ENCODE data around the gene SOCS2. TPM values are rescaled to one million over a fixed set of nuclear protein-coding genes. Genes with fewer than 3 reads are reported as not detected.
A peak's percentile ranks its signal among the peaks of the same experiment; 100 is the strongest.

SOCS2 gene, protein sequence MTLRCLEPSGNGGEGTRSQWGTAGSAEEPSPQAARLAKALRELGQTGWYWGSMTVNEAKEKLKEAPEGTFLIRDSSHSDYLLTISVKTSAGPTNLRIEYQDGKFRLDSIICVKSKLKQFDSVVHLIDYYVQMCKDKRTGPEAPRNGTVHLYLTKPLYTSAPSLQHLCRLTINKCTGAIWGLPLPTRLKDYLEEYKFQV
- total RNA-seq (2014; rRNA removed; shearing (Covaris generic); ENCODE audit: low replicate concordance): not detected in 2 replicates

DNA sequence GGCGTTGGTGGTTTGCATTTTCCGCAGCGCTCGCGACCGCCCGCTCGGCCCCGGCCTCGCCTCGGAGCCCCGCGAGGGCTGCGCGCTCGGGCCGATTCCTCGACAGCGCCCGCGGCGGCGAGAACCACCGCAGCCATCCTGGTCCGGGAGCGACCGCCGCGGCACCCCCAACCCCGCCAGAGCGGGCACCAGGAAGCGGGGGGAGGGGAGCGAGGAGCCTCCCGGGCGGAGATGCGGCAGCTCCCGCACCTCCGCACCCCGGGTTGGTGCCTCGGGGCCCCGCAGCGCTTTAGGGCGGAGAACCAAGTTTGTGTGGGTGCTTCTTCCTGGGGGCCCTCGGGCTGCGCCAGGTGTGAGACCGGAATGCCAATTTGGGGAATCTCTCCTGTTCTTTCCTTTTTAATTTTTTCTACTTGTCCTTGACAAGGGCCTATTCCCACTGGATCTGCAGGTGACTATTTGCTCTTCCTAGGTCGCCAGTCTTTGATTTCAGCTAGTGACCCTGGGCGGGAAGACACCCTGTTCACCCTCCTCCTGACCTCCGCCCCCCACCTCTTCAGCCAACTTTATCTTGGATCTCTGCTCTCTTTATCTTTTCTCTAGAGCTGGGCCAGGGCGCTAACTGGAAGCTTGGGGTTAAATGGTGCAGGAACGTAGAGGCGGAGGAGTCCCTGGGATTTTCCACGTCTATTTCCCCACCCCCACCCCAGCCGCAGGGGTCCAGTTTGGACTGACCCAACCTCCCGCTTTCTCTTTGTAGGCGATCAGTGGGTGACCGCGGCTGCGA, at the start of gene SOCS2:
TSS of gene SOCS2 (plus strand) at position 751 of the 787 bp plus-strand sequence. CDS start 223 bp downstream, outside the sequence.
- no peak for DNase-seq
- Histone ChIP-seq H3K36me3 (ENCODE audit: insufficient read depth, low read length) (no peaks in the 10 kb centered on the region), H3K4me1 (ENCODE audit: low read length) (peaks cover 25% of the 10 kb centered on the region), H3K27ac (ENCODE audit: low read length) (no peak within 1 kb of the TSS), H3K9ac (ENCODE audit: low read length) (no peak within 1 kb of the TSS), H4K20me1 (ENCODE audit: insufficient read depth, low read depth, low read length) (peaks cover 3% of the 10 kb centered on the region; the same call in 1 of the 2 replicates), H3K4me2 (ENCODE audit: low read depth, low read length, poor library complexity, severe bottlenecking) (peak within 1 kb of the TSS; percentile 61), H2AFZ (ENCODE audit: low read length) (no peak within 1 kb of the TSS), H3K9me2 (replicated peaks; ENCODE audit: insufficient read depth, low read length) (no peaks in the 10 kb centered on the region), H3K4me3 (ENCODE audit: low read length) (peak within 1 kb of the TSS; percentile 47; the same call in 1 of the 2 replicates), H3K27me3 (ENCODE audit: low read length) (no peaks in the 10 kb centered on the region), H3K9me3 (ENCODE audit: low read length) (no peaks in the 10 kb centered on the region), H3K79me2 (ENCODE audit: low read length) (no peaks in the 10 kb centered on the region)

DNA sequence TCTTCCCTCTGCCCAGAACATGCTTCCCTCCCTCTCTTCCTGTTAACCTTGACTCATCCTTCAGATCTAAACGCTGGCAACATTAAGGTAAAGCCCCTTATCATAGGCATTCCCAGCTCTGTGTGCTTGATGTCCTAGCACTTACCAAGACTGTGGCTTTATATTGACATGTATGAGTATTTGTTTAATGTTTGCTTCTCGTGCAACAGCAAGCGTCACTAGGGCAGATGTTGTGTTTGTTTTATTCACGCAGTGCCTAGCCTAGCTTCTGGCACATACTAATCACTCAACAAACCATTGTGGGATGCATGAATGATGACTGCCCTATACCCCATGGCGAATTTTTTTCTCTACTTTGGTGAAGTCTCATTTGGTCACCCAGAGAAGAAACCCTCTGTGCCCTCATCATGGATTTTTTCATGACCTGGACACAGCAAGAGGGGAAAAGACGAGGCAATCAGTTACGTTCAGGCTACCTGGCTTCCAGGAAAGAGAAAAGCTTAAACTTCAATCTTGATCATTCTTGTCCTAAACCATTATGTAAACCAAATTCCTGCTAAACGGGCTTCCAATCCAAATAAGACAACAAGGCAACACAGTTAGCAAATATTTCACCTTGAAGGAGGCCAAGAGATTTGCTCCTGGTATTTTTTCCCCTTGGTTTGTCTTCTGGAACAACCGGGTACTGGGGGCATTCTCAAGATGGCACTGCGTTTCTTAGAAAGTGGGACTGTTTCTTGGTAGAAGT, 47.9 kb upstream of the SOCS2 start:
- no peaks in the 10 kb centered on the region for H3K36me3 ChIP-seq (ENCODE audit: insufficient read depth, low read length)
- no peaks in the 10 kb centered on the region for H4K20me1 ChIP-seq (ENCODE audit: insufficient read depth, low read depth, low read length)
- H3K4me2 ChIP-seq (ENCODE audit: low read depth, low read length, poor library complexity, severe bottlenecking): no peak overlapping the region
- H3K9me2 ChIP-seq (replicated peaks; ENCODE audit: insufficient read depth, low read length): no peaks in the 10 kb centered on the region
- H3K4me3 ChIP-seq (ENCODE audit: low read length): no peak overlapping the region
- no peaks in the 10 kb centered on the region for H3K79me2 ChIP-seq (ENCODE audit: low read length)
- DNase-seq: no peak
- no peak overlapping the region for H3K27ac ChIP-seq (ENCODE audit: low read length)
- H3K27me3 ChIP-seq (ENCODE audit: low read length): no peaks in the 10 kb centered on the region
- H3K4me1 ChIP-seq (ENCODE audit: low read length): no peaks in the 10 kb centered on the region
- no peak overlapping the region for H3K9ac ChIP-seq (ENCODE audit: low read length)
- no peaks in the 10 kb centered on the region for H3K9me3 ChIP-seq (ENCODE audit: low read length)
- H2AFZ ChIP-seq (ENCODE audit: low read length): no peak overlapping the region

DNA sequence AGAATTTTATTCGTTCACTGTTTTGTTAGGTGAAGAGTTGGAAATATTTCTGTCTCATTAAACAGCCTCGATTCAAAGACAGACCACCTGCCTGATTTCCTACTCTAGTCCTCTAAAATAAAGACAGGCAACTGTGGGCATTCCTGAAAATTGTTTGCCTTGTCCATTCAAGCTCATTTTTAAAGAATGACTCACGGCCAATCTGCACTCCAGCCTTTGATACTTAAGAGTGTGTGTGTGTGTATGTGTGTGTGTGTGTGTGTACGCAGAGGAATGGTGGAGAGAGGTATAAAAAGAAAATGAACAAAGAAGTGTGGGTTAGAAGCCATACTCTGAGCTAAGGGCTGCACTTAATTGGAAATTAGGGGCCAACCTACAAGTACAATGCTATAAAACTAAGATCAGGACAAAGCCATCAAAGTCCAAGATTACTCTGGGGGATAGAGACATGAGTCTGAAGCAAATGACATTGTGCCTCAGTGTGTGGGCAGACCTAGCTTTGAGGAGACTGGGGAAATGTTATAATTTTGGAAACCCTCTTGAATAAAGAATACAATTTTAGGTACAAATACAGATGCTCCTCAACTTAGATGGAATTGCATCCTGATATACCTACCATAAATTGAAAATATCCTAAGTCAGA, 45.6 kb upstream of the SOCS2 start:
- Histone ChIP-seq H3K4me3 (ENCODE audit: low read length) (no peak overlapping the region), H3K27me3 (ENCODE audit: low read length) (no peaks in the 10 kb centered on the region), H4K20me1 (ENCODE audit: insufficient read depth, low read depth, low read length) (no peaks in the 10 kb centered on the region), H3K9me3 (ENCODE audit: low read length) (no peaks in the 10 kb centered on the region), H3K9me2 (replicated peaks; ENCODE audit: insufficient read depth, low read length) (no peaks in the 10 kb centered on the region), H2AFZ (ENCODE audit: low read length) (no peak overlapping the region), H3K4me1 (ENCODE audit: low read length) (no peaks in the 10 kb centered on the region), H3K36me3 (ENCODE audit: insufficient read depth, low read length) (no peaks in the 10 kb centered on the region), H3K9ac (ENCODE audit: low read length) (no peak overlapping the region), H3K79me2 (ENCODE audit: low read length) (no peaks in the 10 kb centered on the region), H3K27ac (ENCODE audit: low read length) (no peak overlapping the region), H3K4me2 (ENCODE audit: low read depth, low read length, poor library complexity, severe bottlenecking) (no peak overlapping the region)
- DNase-seq: no peak

DNA sequence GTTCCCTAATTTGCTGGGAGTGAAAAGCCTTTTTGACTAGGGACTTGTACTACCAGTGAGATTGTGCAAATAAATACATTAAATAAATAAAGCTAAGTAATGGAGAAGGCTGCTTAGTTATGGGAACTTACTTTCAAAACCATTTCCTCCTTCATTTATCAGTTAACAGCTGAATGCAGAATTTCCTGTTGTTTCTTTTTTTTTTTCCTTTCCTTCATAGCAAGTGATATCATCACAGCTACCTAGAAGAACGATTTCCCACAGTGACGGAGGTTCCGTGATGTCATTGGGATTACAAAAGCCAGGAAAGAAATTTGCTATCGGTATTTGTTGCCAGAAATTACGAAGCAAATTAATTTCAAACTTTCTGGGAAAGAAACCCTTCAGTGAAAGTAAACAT, 42.1 kb upstream of the SOCS2 start:
- H3K4me1 ChIP-seq (ENCODE audit: low read length): no peaks in the 10 kb centered on the region
- no peak overlapping the region for H3K9ac ChIP-seq (ENCODE audit: low read length)
- H3K9me2 ChIP-seq (replicated peaks; ENCODE audit: insufficient read depth, low read length): no peaks in the 10 kb centered on the region
- H2AFZ ChIP-seq (ENCODE audit: low read length): no peak overlapping the region
- no peak for DNase-seq
- no peaks in the 10 kb centered on the region for H3K79me2 ChIP-seq (ENCODE audit: low read length)
- H3K36me3 ChIP-seq (ENCODE audit: insufficient read depth, low read length): no peaks in the 10 kb centered on the region
- no peak overlapping the region for H3K4me2 ChIP-seq (ENCODE audit: low read depth, low read length, poor library complexity, severe bottlenecking)
- H4K20me1 ChIP-seq (ENCODE audit: insufficient read depth, low read depth, low read length): no peaks in the 10 kb centered on the region
- H3K4me3 ChIP-seq (ENCODE audit: low read length): no peak overlapping the region
- H3K27ac ChIP-seq (ENCODE audit: low read length): no peak overlapping the region
- H3K9me3 ChIP-seq (ENCODE audit: low read length): no peaks in the 10 kb centered on the region
- no peaks in the 10 kb centered on the region for H3K27me3 ChIP-seq (ENCODE audit: low read length)

DNA sequence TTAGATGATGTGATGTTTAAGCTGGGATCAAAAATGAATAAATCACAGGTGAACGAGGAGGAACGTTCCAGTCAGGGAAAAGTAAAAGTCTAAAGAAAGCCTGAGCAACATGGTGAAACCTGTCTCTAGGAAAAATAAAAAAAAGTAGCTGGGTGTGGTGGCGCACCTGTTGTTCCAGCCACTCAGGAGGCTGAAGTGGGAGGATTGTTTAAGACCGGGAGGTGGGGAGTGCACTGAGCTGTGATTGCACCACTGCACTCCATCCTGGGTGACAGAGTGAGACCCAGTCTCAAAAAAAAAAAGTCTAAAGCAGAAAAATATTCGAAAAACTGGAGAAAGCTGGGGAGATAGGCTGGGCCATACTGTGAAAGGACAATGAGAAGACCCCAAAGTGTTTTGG, 39.2 kb upstream of the SOCS2 start:
- Histone ChIP-seq H3K4me1 (ENCODE audit: low read length) (peaks cover 11% of the 10 kb centered on the region), H4K20me1 (ENCODE audit: insufficient read depth, low read depth, low read length) (no peaks in the 10 kb centered on the region), H3K4me3 (ENCODE audit: low read length) (no peak overlapping the region), H3K27me3 (ENCODE audit: low read length) (no peaks in the 10 kb centered on the region), H2AFZ (ENCODE audit: low read length) (no peak overlapping the region), H3K9me3 (ENCODE audit: low read length) (no peaks in the 10 kb centered on the region), H3K9ac (ENCODE audit: low read length) (no peak overlapping the region), H3K9me2 (replicated peaks; ENCODE audit: insufficient read depth, low read length) (no peaks in the 10 kb centered on the region), H3K79me2 (ENCODE audit: low read length) (no peaks in the 10 kb centered on the region), H3K27ac (ENCODE audit: low read length) (no peak overlapping the region), H3K4me2 (ENCODE audit: low read depth, low read length, poor library complexity, severe bottlenecking) (no peak overlapping the region), H3K36me3 (ENCODE audit: insufficient read depth, low read length) (no peaks in the 10 kb centered on the region)
- DNase-seq: no peak

DNA sequence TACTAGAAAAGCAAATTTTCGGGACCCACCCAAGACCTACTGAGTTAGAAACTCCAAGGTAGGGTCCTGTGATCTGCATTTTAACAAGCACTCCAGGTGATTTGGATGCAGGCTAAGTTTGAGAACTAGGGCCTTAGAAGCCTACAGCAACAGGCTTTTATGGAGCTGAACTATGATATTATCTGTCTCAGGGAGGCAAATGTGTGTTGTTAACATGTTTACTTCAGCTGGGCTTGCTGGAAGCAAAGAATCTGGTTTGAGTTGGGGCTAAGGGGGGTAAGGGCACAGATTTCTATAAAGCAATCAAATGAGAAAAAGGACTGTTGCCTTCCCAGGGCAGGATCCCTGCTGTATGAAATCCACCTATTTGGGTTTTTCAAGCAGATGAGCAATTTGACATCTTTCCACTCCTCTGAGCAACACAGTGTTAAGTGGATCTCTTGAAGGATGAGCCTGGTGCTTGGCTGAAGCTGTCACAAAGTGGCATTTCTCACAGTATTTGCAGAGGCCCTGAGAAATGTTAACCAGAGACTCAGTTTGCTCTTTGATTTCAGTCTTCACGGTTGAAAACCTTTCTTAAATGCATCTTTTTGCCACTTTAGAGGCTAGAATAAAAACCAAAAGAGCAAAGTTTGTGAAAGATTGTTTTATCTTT, 36.2 kb upstream of the SOCS2 start:
- Histone ChIP-seq H2AFZ (ENCODE audit: low read length) (no peak overlapping the region), H4K20me1 (ENCODE audit: insufficient read depth, low read depth, low read length) (no peaks in the 10 kb centered on the region), H3K9ac (ENCODE audit: low read length) (no peak overlapping the region), H3K79me2 (ENCODE audit: low read length) (no peaks in the 10 kb centered on the region), H3K4me1 (ENCODE audit: low read length) (peaks cover 11% of the 10 kb centered on the region), H3K4me2 (ENCODE audit: low read depth, low read length, poor library complexity, severe bottlenecking) (no peak overlapping the region), H3K9me2 (replicated peaks; ENCODE audit: insufficient read depth, low read length) (no peaks in the 10 kb centered on the region), H3K36me3 (ENCODE audit: insufficient read depth, low read length) (no peaks in the 10 kb centered on the region), H3K9me3 (ENCODE audit: low read length) (no peaks in the 10 kb centered on the region), H3K4me3 (ENCODE audit: low read length) (no peak overlapping the region), H3K27me3 (ENCODE audit: low read length) (no peaks in the 10 kb centered on the region), H3K27ac (ENCODE audit: low read length) (no peak overlapping the region)
- no peak for DNase-seq

DNA sequence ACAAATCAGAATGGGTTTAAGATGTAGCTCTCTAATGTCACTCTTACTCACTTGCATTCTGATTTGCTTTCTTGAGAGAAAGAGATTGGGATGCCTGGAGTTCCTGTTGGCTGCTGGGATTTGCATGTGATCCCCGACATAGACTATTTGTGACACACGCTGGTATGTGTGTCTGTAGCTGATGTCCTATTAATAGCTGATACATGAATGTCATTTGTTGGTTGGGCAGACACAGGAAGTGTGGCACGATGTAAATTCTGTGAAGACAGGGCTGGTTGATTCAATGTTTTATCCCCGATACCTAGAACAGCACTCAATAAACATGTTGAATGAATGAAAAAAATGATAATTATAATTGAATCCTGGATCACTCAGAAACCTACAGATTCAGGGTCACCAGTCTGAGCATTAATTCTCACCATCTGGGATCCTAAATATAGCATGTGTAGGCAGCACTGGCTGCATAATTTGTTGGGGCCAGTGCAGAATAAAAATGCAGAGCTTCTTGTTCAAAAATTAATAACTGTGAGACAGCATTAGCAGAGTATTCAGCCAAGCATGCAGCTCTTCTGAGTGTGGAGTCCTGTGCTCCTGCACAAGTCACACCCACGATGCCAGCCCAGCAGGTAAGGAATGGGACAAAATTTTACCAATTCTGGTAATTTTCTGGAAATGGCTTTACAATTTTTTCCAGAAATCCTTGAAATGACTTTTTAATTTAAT, 35.5 kb upstream of the SOCS2 start:
- Histone ChIP-seq H3K4me3 (ENCODE audit: low read length) (no peak overlapping the region), H3K4me1 (ENCODE audit: low read length) (peaks cover 11% of the 10 kb centered on the region), H2AFZ (ENCODE audit: low read length) (no peak overlapping the region), H3K36me3 (ENCODE audit: insufficient read depth, low read length) (no peaks in the 10 kb centered on the region), H3K4me2 (ENCODE audit: low read depth, low read length, poor library complexity, severe bottlenecking) (peak overlapping the region; percentile 53), H3K9me2 (replicated peaks; ENCODE audit: insufficient read depth, low read length) (no peaks in the 10 kb centered on the region), H3K9me3 (ENCODE audit: low read length) (no peaks in the 10 kb centered on the region), H3K79me2 (ENCODE audit: low read length) (no peaks in the 10 kb centered on the region), H4K20me1 (ENCODE audit: insufficient read depth, low read depth, low read length) (no peaks in the 10 kb centered on the region), H3K27ac (ENCODE audit: low read length) (no peak overlapping the region), H3K9ac (ENCODE audit: low read length) (no peak overlapping the region), H3K27me3 (ENCODE audit: low read length) (no peaks in the 10 kb centered on the region)
- DNase-seq: peak; percentile 54
